ENCODE results near the gene PIEZO2.

Gene PIEZO2

GRCh38 chr18:10890022-10890421, 259.3 kb downstream of the PIEZO2 start:
- DNase-seq, result no peak
- Histone ChIP-seq H3K4ac (ENCODE audit: low read depth, low read length) (no peak overlapping the region), H2AK5ac (ENCODE audit: low read length) (no peak overlapping the region), H3K79me1 (ENCODE audit: low read length) (no peaks in the 10 kb centered on the region), H3K36me3 (ENCODE audit: control insufficient read depth in 1 of 2, insufficient read depth in 2 of 2, low read length in 2 of 2) (no peaks in the 10 kb centered on the region), H3K27ac (ENCODE audit: low read depth, low read length) (no peak overlapping the region), H3K18ac (ENCODE audit: low read length) (no peak overlapping the region), H2AFZ (ENCODE audit: insufficient read depth, low read length, poor library complexity) (no peak overlapping the region), H2BK120ac (ENCODE audit: insufficient read depth, low read length, poor library complexity) (no peak overlapping the region), H2BK5ac (ENCODE audit: low read depth, low read length, poor library complexity) (no peak overlapping the region), H4K91ac (ENCODE audit: low read depth, low read length) (no peak overlapping the region), H3K4me2 (ENCODE audit: low read length) (no peak overlapping the region), H3K9me3 (ENCODE audit: insufficient read depth, low read depth, low read length) (no peaks in the 10 kb centered on the region), H3K27me3 (ENCODE audit: insufficient read depth, low read length) (no peaks in the 10 kb centered on the region), H3K4me3 (ENCODE audit: low read depth, low read length) (no peak overlapping the region), H3K4me1 (ENCODE audit: control insufficient read depth in 1 of 2, insufficient read depth in 2 of 2, low read length in 2 of 2) (no peaks in the 10 kb centered on the region), H3K23ac (ENCODE audit: low read length) (no peak overlapping the region), H2BK12ac (ENCODE audit: low read length) (no peak overlapping the region), H4K12ac (ENCODE audit: low read depth, low read length) (no peak overlapping the region), H3K14ac (ENCODE audit: low read length) (no peak overlapping the region), H3K9ac (ENCODE audit: low read length) (no peak overlapping the region), H4K8ac (ENCODE audit: low read depth, low read length) (no peak overlapping the region), H3K79me2 (ENCODE audit: control insufficient read depth, insufficient read depth, low read length, poor library complexity) (no peaks in the 10 kb centered on the region)
- no CpG with 5 or more reads among the region's 1 CpG for WGBS (ENCODE audit: extremely low coverage, insufficient coverage, insufficient read length)

- H3K9ac ChIP-seq (ENCODE audit: low read length), result no peak overlapping the region
- peak; percentile 49 to 55 for DNase-seq
- H3K4me1 ChIP-seq (ENCODE audit: control insufficient read depth in 1 of 2, insufficient read depth in 2 of 2, low read length in 2 of 2), result no peaks in the 10 kb centered on the region
- H4K8ac ChIP-seq (ENCODE audit: low read depth, low read length), result no peak overlapping the region
- no peak overlapping the region for H2AFZ ChIP-seq (ENCODE audit: insufficient read depth, low read length, poor library complexity)
- H2BK120ac ChIP-seq (ENCODE audit: insufficient read depth, low read length, poor library complexity), result no peak overlapping the region
- H2BK12ac ChIP-seq (ENCODE audit: low read length), result no peak overlapping the region
- no peaks in the 10 kb centered on the region for H3K9me3 ChIP-seq (ENCODE audit: insufficient read depth, low read depth, low read length)
- no peaks in the 10 kb centered on the region for H3K27me3 ChIP-seq (ENCODE audit: insufficient read depth, low read length)
- no peak overlapping the region for H3K4me3 ChIP-seq (ENCODE audit: low read depth, low read length)
- H4K91ac ChIP-seq (ENCODE audit: low read depth, low read length), result no peak overlapping the region
- no peak overlapping the region for H2AK5ac ChIP-seq (ENCODE audit: low read length)
- H3K27ac ChIP-seq (ENCODE audit: low read depth, low read length), result no peak overlapping the region
- no peak overlapping the region for H3K4ac ChIP-seq (ENCODE audit: low read depth, low read length)
- H3K14ac ChIP-seq (ENCODE audit: low read length), result no peak overlapping the region
- no peak overlapping the region for H4K12ac ChIP-seq (ENCODE audit: low read depth, low read length)
- no peak overlapping the region for H3K4me2 ChIP-seq (ENCODE audit: low read length)
- no peak overlapping the region for H3K23ac ChIP-seq (ENCODE audit: low read length)
- no peaks in the 10 kb centered on the region for H3K79me2 ChIP-seq (ENCODE audit: control insufficient read depth, insufficient read depth, low read length, poor library complexity)
- H3K18ac ChIP-seq (ENCODE audit: low read length), result no peak overlapping the region
- no peaks in the 10 kb centered on the region for H3K36me3 ChIP-seq (ENCODE audit: control insufficient read depth in 1 of 2, insufficient read depth in 2 of 2, low read length in 2 of 2)
- no peak overlapping the region for H2BK5ac ChIP-seq (ENCODE audit: low read depth, low read length, poor library complexity)
- no peaks in the 10 kb centered on the region for H3K79me1 ChIP-seq (ENCODE audit: low read length)
- no CpG with 5 or more reads among the region's 1 CpG for WGBS (ENCODE audit: extremely low coverage, insufficient coverage, insufficient read length)
Observed at GRCh38 chr18:10878703-10879102, 270.7 kb downstream of the PIEZO2 start.

GRCh38 chr18:10877987-10878386, 271.4 kb downstream of the PIEZO2 start:
- Histone ChIP-seq H3K18ac (ENCODE audit: low read length) (no peak overlapping the region), H2BK120ac (ENCODE audit: insufficient read depth, low read length, poor library complexity) (no peak overlapping the region), H3K79me2 (ENCODE audit: control insufficient read depth, insufficient read depth, low read length, poor library complexity) (no peaks in the 10 kb centered on the region), H4K8ac (ENCODE audit: low read depth, low read length) (no peak overlapping the region), H3K9ac (ENCODE audit: low read length) (no peak overlapping the region), H3K27ac (ENCODE audit: low read depth, low read length) (no peak overlapping the region), H2BK5ac (ENCODE audit: low read depth, low read length, poor library complexity) (no peak overlapping the region), H3K79me1 (ENCODE audit: low read length) (no peaks in the 10 kb centered on the region), H3K4ac (ENCODE audit: low read depth, low read length) (no peak overlapping the region), H4K12ac (ENCODE audit: low read depth, low read length) (no peak overlapping the region), H2AFZ (ENCODE audit: insufficient read depth, low read length, poor library complexity) (no peak overlapping the region), H3K4me1 (ENCODE audit: control insufficient read depth in 1 of 2, insufficient read depth in 2 of 2, low read length in 2 of 2) (no peaks in the 10 kb centered on the region), H3K36me3 (ENCODE audit: control insufficient read depth in 1 of 2, insufficient read depth in 2 of 2, low read length in 2 of 2) (no peaks in the 10 kb centered on the region), H4K91ac (ENCODE audit: low read depth, low read length) (no peak overlapping the region), H3K4me3 (ENCODE audit: low read depth, low read length) (no peak overlapping the region), H3K9me3 (ENCODE audit: insufficient read depth, low read depth, low read length) (no peaks in the 10 kb centered on the region), H2BK12ac (ENCODE audit: low read length) (no peak overlapping the region), H3K23ac (ENCODE audit: low read length) (no peak overlapping the region), H3K14ac (ENCODE audit: low read length) (no peak overlapping the region), H3K4me2 (ENCODE audit: low read length) (no peak overlapping the region), H2AK5ac (ENCODE audit: low read length) (no peak overlapping the region), H3K27me3 (ENCODE audit: insufficient read depth, low read length) (no peaks in the 10 kb centered on the region)
- no CpG with 5 or more reads among the region's 3 CpGs for WGBS (ENCODE audit: extremely low coverage, insufficient coverage, insufficient read length)
- DNase-seq, result no peak

- Histone ChIP-seq H3K36me3 (ENCODE audit: control insufficient read depth in 1 of 2, insufficient read depth in 2 of 2, low read length in 2 of 2) (no peaks in the 10 kb centered on the region), H4K8ac (ENCODE audit: low read depth, low read length) (no peak overlapping the region), H2BK5ac (ENCODE audit: low read depth, low read length, poor library complexity) (no peak overlapping the region), H2AFZ (ENCODE audit: insufficient read depth, low read length, poor library complexity) (no peak overlapping the region), H3K23ac (ENCODE audit: low read length) (no peak overlapping the region), H3K18ac (ENCODE audit: low read length) (no peak overlapping the region), H3K4ac (ENCODE audit: low read depth, low read length) (no peak overlapping the region), H3K14ac (ENCODE audit: low read length) (no peak overlapping the region), H3K9ac (ENCODE audit: low read length) (no peak overlapping the region), H3K27me3 (ENCODE audit: insufficient read depth, low read length) (no peaks in the 10 kb centered on the region), H2BK120ac (ENCODE audit: insufficient read depth, low read length, poor library complexity) (no peak overlapping the region), H3K4me2 (ENCODE audit: low read length) (no peak overlapping the region), H2AK5ac (ENCODE audit: low read length) (no peak overlapping the region), H3K4me3 (ENCODE audit: low read depth, low read length) (no peak overlapping the region), H4K91ac (ENCODE audit: low read depth, low read length) (no peak overlapping the region), H3K9me3 (ENCODE audit: insufficient read depth, low read depth, low read length) (no peaks in the 10 kb centered on the region), H3K79me2 (ENCODE audit: control insufficient read depth, insufficient read depth, low read length, poor library complexity) (no peaks in the 10 kb centered on the region), H3K79me1 (ENCODE audit: low read length) (no peaks in the 10 kb centered on the region), H2BK12ac (ENCODE audit: low read length) (no peak overlapping the region), H3K4me1 (ENCODE audit: control insufficient read depth in 1 of 2, insufficient read depth in 2 of 2, low read length in 2 of 2) (no peaks in the 10 kb centered on the region), H3K27ac (ENCODE audit: low read depth, low read length) (no peak overlapping the region), H4K12ac (ENCODE audit: low read depth, low read length) (no peak overlapping the region)
- no peak for DNase-seq
- no CpG with 5 or more reads among the region's 2 CpGs for WGBS (ENCODE audit: extremely low coverage, insufficient coverage, insufficient read length)
Observed at GRCh38 chr18:10875811-10876210, 273.6 kb downstream of the PIEZO2 start.
